ENCODE measurements around the gene TRIP13.

TRIP13 gene

DNA sequence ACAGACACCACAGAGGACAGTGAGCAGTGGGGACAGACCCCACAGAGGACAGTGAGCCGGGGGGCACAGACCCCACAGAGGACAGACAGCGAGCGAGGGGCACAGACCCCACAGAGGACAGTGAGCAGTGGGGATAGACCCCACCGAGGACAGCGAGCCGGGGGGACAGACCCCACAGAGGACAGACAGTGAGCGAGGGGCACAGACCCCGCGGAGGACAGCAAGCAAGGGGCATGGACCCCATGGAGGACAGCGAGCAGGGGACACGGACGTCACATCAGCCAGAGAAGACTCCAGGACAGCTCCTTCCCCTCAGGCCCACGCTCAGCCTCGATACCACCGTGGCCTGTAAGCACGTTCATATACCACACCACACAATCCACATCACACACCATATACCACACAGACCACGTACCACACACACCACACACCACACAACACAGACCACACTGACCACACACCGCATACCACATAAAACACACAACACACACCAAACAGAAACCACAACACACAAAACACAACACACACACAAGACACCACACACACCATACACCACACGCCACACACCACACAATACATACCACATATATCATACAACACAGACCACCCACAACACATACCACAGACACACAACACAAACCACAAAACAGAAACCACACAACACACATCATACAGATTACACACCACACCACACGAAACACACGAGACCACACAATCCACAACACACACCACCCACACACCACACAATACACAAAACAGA lies 36.7 kb upstream of the TRIP13 start:
- no peak for DNase-seq (ENCODE audit: insufficient read length, low spot score)
- FAIRE-seq = peak; percentile 92
- TF ChIP-seq POU2F2 (IDR thresholded peaks at IDR 0.05; ENCODE audit: low read depth, low read length) (no peak), SPI1 (IDR thresholded peaks at IDR 0.05; ENCODE audit: low read depth, low read length) (no peak), POLR2A (IDR thresholded peaks at IDR 0.05; ENCODE audit: low read depth, low read length) (no peak), PAX5 (IDR thresholded peaks at IDR 0.05; ENCODE audit: insufficient read depth, low read length, severe bottlenecking) (no peak), POLR2AphosphoS5 (IDR thresholded peaks at IDR 0.05; ENCODE audit: low read depth, low read length) (no peak), TAF1 (IDR thresholded peaks at IDR 0.05; ENCODE audit: low read depth, low read length) (no peak)

DNA sequence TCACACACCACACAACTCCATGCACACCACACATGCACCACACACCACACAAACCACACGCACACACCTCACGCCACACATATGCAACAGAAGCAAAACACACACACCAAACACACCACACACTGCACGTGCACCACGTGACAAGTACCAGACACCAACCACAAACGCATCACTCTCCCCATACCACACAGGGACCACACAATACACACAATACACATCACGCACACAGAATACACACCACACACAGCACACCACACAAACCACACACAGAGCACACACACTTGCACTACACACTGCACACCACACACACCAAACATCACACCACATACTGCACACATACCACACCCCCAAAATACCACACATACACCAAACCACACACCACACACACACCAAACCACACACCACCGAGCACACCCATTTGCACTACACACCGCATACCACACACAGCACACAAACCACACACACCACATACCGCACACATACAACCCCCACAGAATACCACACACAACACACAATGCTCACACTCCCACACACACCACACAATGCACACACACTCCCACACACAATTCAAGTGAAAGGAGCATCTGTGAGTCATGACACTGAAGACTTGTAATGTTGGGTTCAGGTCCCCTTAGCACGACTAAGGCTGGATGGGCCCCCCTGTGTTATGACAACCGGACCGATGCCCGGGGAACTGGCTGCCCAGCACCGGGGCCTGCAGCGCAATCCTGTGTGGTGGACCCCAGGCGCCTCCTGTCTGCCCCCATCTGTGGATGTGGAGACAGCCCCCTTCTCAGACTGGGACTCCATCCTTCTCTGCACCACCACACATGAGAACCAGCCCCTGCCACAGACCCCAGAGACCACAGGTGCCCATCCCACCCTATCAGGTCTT lies 35.9 kb upstream of the TRIP13 start:
- TF ChIP-seq POU2F2 (IDR thresholded peaks at IDR 0.05; ENCODE audit: low read depth, low read length) (no peak), SPI1 (IDR thresholded peaks at IDR 0.05; ENCODE audit: low read depth, low read length) (no peak), POLR2A (IDR thresholded peaks at IDR 0.05; ENCODE audit: low read depth, low read length) (no peak), PAX5 (IDR thresholded peaks at IDR 0.05; ENCODE audit: insufficient read depth, low read length, severe bottlenecking) (no peak), TAF1 (IDR thresholded peaks at IDR 0.05; ENCODE audit: low read depth, low read length) (no peak), POLR2AphosphoS5 (IDR thresholded peaks at IDR 0.05; ENCODE audit: low read depth, low read length) (no peak)
- FAIRE-seq = no peak
- no peak for DNase-seq (ENCODE audit: insufficient read length, low spot score)

DNA sequence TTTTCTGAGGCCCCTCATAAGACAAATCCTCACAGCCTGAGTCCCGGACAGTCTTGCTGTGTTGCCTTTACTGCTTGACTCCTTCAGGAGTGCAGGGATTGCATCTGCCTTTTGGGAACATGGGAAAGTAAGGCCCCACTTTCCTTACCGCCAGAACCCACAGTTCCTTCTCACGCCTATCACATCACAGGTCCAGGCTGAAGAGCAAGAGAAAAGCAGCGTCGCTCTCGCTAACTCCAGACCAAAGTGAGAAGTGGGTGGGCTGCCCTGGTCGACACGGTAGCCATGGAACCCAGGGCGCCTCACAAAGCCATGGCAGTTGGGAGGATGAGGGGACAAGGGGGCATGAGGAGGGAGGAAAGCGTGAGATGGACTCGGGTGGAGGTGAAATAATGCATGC lies 34.0 kb upstream of the TRIP13 start:
- TF ChIP-seq POLR2AphosphoS5 (IDR thresholded peaks at IDR 0.05; ENCODE audit: low read depth, low read length) (no peak), SPI1 (IDR thresholded peaks at IDR 0.05; ENCODE audit: low read depth, low read length) (no peak), TAF1 (IDR thresholded peaks at IDR 0.05; ENCODE audit: low read depth, low read length) (no peak), POU2F2 (IDR thresholded peaks at IDR 0.05; ENCODE audit: low read depth, low read length) (no peak), PAX5 (IDR thresholded peaks at IDR 0.05; ENCODE audit: insufficient read depth, low read length, severe bottlenecking) (no peak), POLR2A (IDR thresholded peaks at IDR 0.05; ENCODE audit: low read depth, low read length) (no peak)
- FAIRE-seq (no peak), DNase-seq (ENCODE audit: insufficient read length, low spot score) (no peak)

DNA sequence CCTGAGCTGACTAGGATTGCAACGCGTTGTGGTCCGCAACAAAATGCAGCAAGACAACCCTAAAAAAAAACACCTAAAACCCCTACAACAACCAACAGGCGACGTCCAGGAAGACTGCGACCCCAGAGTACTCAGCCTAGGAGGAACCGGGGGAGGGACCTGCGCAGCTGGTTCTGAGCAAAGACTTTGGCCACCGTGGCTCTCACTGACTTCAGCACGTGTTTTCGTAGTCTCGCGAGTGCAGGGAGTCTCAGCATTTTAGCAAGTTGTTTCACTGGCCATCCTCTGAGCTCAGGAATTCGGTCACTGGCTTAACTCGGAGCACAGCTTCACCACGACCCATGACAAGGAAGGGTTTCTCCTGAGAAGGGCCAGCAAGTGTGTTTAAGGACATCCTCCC lies 33.3 kb upstream of the TRIP13 start:
- DNase-seq (ENCODE audit: insufficient read length, low spot score) (no peak), FAIRE-seq (no peak)

DNA sequence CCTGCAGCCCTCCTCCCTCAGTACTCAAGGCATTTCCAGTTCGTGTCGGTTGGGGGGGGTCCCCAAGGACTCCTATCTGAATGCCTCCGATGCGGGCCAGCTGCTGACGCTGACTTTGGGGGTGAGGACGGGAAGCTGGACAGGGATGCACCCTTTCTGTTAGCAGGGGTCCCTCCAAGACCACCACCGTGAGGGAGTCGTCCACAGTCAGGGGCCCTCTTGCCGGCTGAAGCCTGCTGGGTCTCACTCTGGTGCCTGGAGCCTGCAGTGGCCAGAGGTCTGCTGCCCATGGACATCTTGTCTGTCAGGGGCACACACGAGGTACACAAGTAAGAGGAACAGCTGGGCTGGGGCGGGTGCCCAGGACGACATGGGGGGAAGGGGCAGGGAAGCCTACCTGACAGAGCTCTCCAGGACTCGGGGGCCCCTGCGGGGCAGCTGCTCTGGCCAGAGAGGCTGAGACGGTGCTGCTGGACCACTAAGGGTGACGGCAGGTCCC lies 32.8 kb upstream of the TRIP13 start:
- DNase-seq (ENCODE audit: insufficient read length, low spot score) = no peak
- TF ChIP-seq PAX5 (IDR thresholded peaks at IDR 0.05; ENCODE audit: insufficient read depth, low read length, severe bottlenecking) (no peak), TAF1 (IDR thresholded peaks at IDR 0.05; ENCODE audit: low read depth, low read length) (no peak), POU2F2 (IDR thresholded peaks at IDR 0.05; ENCODE audit: low read depth, low read length) (no peak), POLR2A (IDR thresholded peaks at IDR 0.05; ENCODE audit: low read depth, low read length) (no peak), POLR2AphosphoS5 (IDR thresholded peaks at IDR 0.05; ENCODE audit: low read depth, low read length) (no peak), SPI1 (IDR thresholded peaks at IDR 0.05; ENCODE audit: low read depth, low read length) (no peak)
- no peak for FAIRE-seq

More for the DNA sequence above, 33.3 kb upstream of the TRIP13 start:
- no peak for TF ChIP-seq POU2F2 (IDR thresholded peaks at IDR 0.05; ENCODE audit: low read depth, low read length)
- TF ChIP-seq POLR2AphosphoS5 (IDR thresholded peaks at IDR 0.05; ENCODE audit: low read depth, low read length) = no peak
- TF ChIP-seq PAX5 (IDR thresholded peaks at IDR 0.05; ENCODE audit: insufficient read depth, low read length, severe bottlenecking) = no peak
- no peak for TF ChIP-seq TAF1 (IDR thresholded peaks at IDR 0.05; ENCODE audit: low read depth, low read length)
- no peak for TF ChIP-seq POLR2A (IDR thresholded peaks at IDR 0.05; ENCODE audit: low read depth, low read length)
- TF ChIP-seq SPI1 (IDR thresholded peaks at IDR 0.05; ENCODE audit: low read depth, low read length) = no peak

DNA sequence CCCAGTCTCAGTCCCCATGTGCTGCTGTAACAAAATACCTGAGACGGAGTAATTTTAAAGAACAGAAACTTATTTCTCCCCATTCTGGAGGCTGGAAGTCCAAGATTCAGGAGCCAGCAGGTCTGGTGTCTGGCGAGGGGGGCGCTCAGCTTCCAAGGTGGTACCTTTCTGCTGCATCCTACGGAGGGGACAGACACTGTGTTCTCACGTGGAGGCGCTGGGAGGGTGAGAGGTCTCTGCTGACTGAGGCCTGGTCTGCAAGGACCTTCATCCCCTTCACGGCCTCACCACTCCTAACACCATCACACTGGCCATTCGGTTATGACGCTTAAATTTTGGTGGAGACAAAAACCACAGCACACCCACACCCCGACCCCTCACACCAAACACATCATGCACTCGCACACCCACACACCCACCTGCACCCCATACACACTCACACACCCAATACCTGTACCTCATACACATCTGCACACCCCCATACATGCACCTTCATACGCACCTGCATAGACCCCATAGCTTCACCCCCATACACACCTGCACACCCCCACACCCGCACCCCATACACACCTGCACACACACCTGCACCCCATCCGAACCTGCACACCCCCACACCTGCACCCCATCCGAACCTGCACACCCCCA lies 32.1 kb upstream of the TRIP13 start:
- FAIRE-seq = no peak
- TF ChIP-seq SPI1 (IDR thresholded peaks at IDR 0.05; ENCODE audit: low read depth, low read length) (no peak), POLR2AphosphoS5 (IDR thresholded peaks at IDR 0.05; ENCODE audit: low read depth, low read length) (no peak; the same call in 1 of the 2 replicates)

DNA sequence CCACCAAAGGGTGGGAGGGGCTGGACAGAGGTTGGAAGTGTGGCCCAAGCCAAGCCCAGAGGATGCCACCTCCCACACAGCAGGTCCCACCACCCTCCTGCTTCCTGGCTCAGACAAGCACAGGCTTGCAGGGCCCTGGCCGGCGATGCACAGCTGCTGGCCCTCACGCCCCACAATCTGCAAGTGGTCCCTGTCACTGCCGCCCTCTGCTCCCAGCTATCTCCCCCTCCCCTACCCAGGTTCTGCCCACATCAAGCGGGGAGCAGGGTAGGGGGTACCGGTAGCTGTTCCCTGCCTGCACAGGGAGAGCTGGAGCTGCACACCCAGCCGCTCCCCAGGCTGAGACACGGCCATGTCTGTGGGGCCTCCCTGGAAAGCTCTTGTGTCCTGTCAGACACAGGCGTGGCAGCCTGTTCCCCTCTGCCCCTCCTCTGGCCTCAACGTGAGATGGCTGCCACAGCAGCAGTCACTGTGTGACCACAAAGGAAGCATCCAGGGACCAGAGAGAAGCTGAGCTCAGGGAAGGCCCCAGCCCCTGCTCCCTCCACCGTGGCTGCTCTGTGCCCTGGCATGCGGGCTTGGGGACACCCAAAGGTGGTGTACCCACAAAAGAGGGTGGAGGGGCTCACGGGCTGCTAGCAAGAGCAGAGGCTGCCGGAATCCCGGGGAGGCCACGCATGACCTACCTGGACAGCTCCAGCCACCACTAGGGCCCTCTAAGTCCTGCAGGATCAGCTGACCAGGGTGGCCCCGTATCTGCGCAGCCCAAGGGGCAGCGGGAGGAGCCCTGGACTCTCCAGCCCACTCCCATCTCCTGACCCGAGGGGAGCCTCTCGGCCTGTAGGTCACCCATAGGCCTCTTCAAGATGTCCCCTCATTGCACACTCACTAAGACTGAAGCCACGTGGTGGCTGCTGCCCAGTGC lies 31.0 kb upstream of the TRIP13 start:
- FAIRE-seq = no peak
- DNase-seq (ENCODE audit: insufficient read length, low spot score) = no peak
- TF ChIP-seq POLR2AphosphoS5 (IDR thresholded peaks at IDR 0.05; ENCODE audit: low read depth, low read length) = peak; percentile 3; the same call in 1 of the 2 replicates
- TF ChIP-seq POLR2A (IDR thresholded peaks at IDR 0.05; ENCODE audit: low read depth, low read length) = no peak

More for the DNA sequence above, 32.1 kb upstream of the TRIP13 start:
- DNase-seq (ENCODE audit: insufficient read length, low spot score) = no peak

DNA sequence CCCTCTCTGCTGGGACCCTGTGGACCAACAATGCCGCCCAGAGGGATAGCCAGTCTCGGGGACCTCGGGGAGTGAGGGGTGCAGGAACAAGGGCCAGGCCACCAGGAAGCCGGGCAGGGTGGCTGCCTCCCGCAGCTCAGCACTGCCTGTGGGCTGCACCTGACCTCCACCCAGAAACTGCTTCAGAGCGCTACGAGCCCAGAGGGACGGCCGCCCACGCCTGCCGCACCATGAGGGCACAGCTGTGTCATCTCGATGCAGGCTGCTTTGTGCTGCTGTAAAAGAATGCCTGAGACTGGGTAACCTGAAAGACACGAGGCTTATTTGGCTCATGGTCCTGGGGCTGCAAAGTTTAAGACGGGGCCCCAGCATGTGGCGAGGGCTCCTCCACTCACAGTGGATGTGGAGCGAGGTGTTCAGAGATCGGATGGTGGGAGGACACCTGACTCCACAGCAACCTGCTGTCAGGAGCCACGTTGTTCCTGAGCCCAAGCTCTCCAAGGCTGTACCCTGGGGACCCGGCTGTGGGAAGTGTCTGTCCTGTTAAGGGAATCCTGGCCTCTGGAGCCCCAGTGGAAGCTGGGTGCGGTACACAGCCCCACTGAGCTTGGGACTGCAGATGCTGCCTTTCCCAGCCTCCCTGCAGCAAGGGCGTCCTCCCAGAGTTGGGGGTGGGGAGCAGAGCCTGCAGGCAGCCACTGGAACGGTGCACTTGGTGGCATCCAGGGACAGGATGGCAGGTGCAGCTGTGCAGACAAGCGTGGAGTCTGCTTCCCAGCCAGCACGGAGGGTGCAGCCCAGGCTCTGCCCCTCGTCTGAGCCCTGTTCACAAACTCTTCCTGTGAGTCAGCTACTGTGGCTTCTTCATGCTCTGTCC lies 30.1 kb upstream of the TRIP13 start:
- no peak for TF ChIP-seq POU2F2 (IDR thresholded peaks at IDR 0.05; ENCODE audit: low read depth, low read length)
- peak; percentile 25; the same call in 1 of the 2 replicates for TF ChIP-seq POLR2A (IDR thresholded peaks at IDR 0.05; ENCODE audit: low read depth, low read length)
- TF ChIP-seq PAX5 (IDR thresholded peaks at IDR 0.05; ENCODE audit: insufficient read depth, low read length, severe bottlenecking) = no peak
- peak; percentile 46; the same call in 1 of the 2 replicates for TF ChIP-seq POLR2AphosphoS5 (IDR thresholded peaks at IDR 0.05; ENCODE audit: low read depth, low read length)
- FAIRE-seq = no peak
- DNase-seq (ENCODE audit: insufficient read length, low spot score) = no peak
